GM12878 (cell line): ENCODE data around the gene DNTT. TPM values are rescaled to one million over a fixed set of nuclear protein-coding genes. Genes with fewer than 3 reads are reported as not detected.

Experiments used
- ATAC-seq: fragments of 200-7000 bp; cut with Tn5 transposase; 3 replicates; pipeline ENCODE4 v1.9.1; 2020; ENCODE audit warnings: mild to moderate bottlenecking, moderate library complexity
- BruUV-seq: library from RNA; stranded (reverse); fragments of 400-500 nt; replicated peaks from 2 replicates; lab custom pipeline; 2021; lab: Mats Ljungman, UMichigan
- CTCF ChIA-PET: fragments of 300-600 bp; sonication (Branson Sonifier 250); formaldehyde crosslinking; extraction: SDS; loops from one replicate; lab custom pipeline; 2021; ENCODE audit warnings: inconsistent platforms; lab: Yijun Ruan, JAX
- POLR2A ChIA-PET: fragments of 350-600 bp; formaldehyde crosslinking; extraction: SDS; loops from one replicate; lab custom pipeline; 2021; ENCODE audit warnings: inconsistent platforms; lab: Charles Lee
- RAD21 ChIA-PET: fragments of 300-600 bp; sonication (Branson Sonifier 250); formaldehyde crosslinking; loops from one replicate; lab custom pipeline; 2023; ENCODE audit warnings: antibody characterized with exemption; ENCODE audit not compliant: unreplicated experiment; lab: Charles Lee
- SMC1A ChIA-PET: fragments of 300-600 bp; sonication (Branson Sonifier 250); formaldehyde crosslinking; loops from one replicate; lab custom pipeline; 2023; ENCODE audit not compliant: unreplicated experiment, uncharacterized antibody; lab: Charles Lee
- DNase-seq: peaks from one replicate; pipeline ENCODE4 v3.0.0-alpha.2; 2011; ENCODE audit warnings: low read depth, low spot score
- FAIRE-seq: peaks from 3 replicates; lab custom pipeline; 2011; peaks lifted over from hg19 to GRCh38; lab: Jason Lieb, UNC
- H2AFZ ChIP-seq: 2 replicates; pipeline ENCODE4 v1.6.0; 2011; ENCODE audit warnings: low read depth, low read length, control low read depth; ENCODE audit not compliant: control insufficient read depth
- H3K27ac ChIP-seq: 2 replicates; pipeline ENCODE4 v1.5.1; 2011; ENCODE audit warnings: control low read depth; ENCODE audit not compliant: control insufficient read depth, insufficient read depth
- H3K27me3 ChIP-seq, 2 experiments: replicated peaks in 1 of 2; 2 replicates each; pipeline versions ENCODE4 v1.6.0 to v1.6.1; 2011; ENCODE audit warnings: low read length in 1 of 2; ENCODE audit not compliant: control insufficient read depth in 2 of 2, insufficient read depth in 2 of 2
- H3K36me3 ChIP-seq, 2 experiments: 2 replicates each; pipeline ENCODE4 v1.5.1; 2011; ENCODE audit warnings: low read length in 1 of 2; ENCODE audit not compliant: control insufficient read depth in 2 of 2, insufficient read depth in 2 of 2
- H3K4me1 ChIP-seq: 2 replicates; pipeline ENCODE4 v1.6.1; 2011; ENCODE audit warnings: mild to moderate bottlenecking, low read length, moderate library complexity, mixed read lengths; ENCODE audit not compliant: control insufficient read depth, insufficient read depth
- H3K4me2 ChIP-seq: 2 replicates; pipeline ENCODE4 v1.6.0; 2011; ENCODE audit warnings: control low read depth; ENCODE audit not compliant: control insufficient read depth, insufficient read depth
- H3K4me3 ChIP-seq: fragments of 200-600 bp; sonication (generic); 2 replicates; pipeline ENCODE4 v1.5.1; 2016
- H3K79me2 ChIP-seq: 2 replicates; pipeline ENCODE4 v1.6.0; 2011; ENCODE audit warnings: low read length; ENCODE audit not compliant: control insufficient read depth, insufficient read depth
- H3K9ac ChIP-seq: 2 replicates; pipeline ENCODE4 v1.8.0; 2011; ENCODE audit warnings: low read length, control low read depth, mixed read lengths; ENCODE audit not compliant: control insufficient read depth, insufficient read depth
- H3K9me3 ChIP-seq: replicated peaks from 3 replicates; pipeline ENCODE4 v1.5.1; 2011; ENCODE audit warnings: mild to moderate bottlenecking, low read length; ENCODE audit not compliant: control insufficient read depth, insufficient read depth
- H4K20me1 ChIP-seq: 2 replicates; pipeline ENCODE4 v1.6.0; 2011; ENCODE audit not compliant: control insufficient read depth, insufficient read depth
- CBX5 ChIP-seq: sonication (generic); IDR thresholded peaks from 2 replicates; pipeline ENCODE4 v1.6.1; 2016; ENCODE audit warnings: low read depth, moderate library complexity, mild to moderate bottlenecking, inconsistent platforms
- CHD4 ChIP-seq: fragments of 200-600 bp; sonication (generic); IDR thresholded peaks from 2 replicates; pipeline ENCODE4 v1.6.1; 2016; ENCODE audit warnings: mild to moderate bottlenecking
- CREM ChIP-seq: IDR thresholded peaks from 2 replicates; pipeline ENCODE4 v1.6.1; 2014; ENCODE audit warnings: antibody characterized with exemption, low read depth
- CTCF ChIP-seq, 3 experiments: IDR thresholded peaks in 2 of 3; conservative IDR thresholded peaks in 1 of 3; 2 replicates each; pipeline ENCODE4 v1.5.1; 2011; ENCODE audit warnings: low read depth in 3 of 3, low read length in 3 of 3, mild to moderate bottlenecking in 3 of 3, control low read depth in 2 of 3, moderate library complexity in 2 of 3, inconsistent platforms in 1 of 3, mixed read lengths in 1 of 3; ENCODE audit not compliant: control insufficient read depth in 2 of 3, insufficient read depth in 1 of 3; ENCODE audit errors: extremely low read depth in 1 of 3
- GATAD2B ChIP-seq: fragments of 450-650 bp; conservative IDR thresholded peaks from 2 replicates; pipeline ENCODE4 v1.6.1; 2017; ENCODE audit warnings: low read depth, mild to moderate bottlenecking, moderate library complexity
- HDAC2 ChIP-seq: fragments of 200-600 bp; sonication (generic); IDR thresholded peaks from 2 replicates; pipeline ENCODE4 v1.6.1; 2017
- MYB ChIP-seq: fragments of 150-350 bp; IDR thresholded peaks from 2 replicates; pipeline ENCODE4 v1.6.1; 2014; ENCODE audit warnings: mild to moderate bottlenecking, low read depth, low read length, borderline replicate concordance
- MYC ChIP-seq: IDR thresholded peaks from 2 replicates; pipeline ENCODE4 v1.6.1; 2011; ENCODE audit warnings: mild to moderate bottlenecking, low read length, moderate library complexity, inconsistent platforms; ENCODE audit not compliant: insufficient read depth, insufficient replicate concordance, insufficient read length, severe bottlenecking
- POLR2AphosphoS2 ChIP-seq: IDR thresholded peaks from 2 replicates; pipeline ENCODE4 v1.6.1; 2011; ENCODE audit warnings: low read depth, mild to moderate bottlenecking, low read length, improper control_type of control experiment, moderate library complexity
- SP1 ChIP-seq: IDR thresholded peaks from one replicate; pipeline ENCODE4 v1.6.1; 2011; ENCODE audit warnings: low read depth, low read length
- SPI1 ChIP-seq: IDR thresholded peaks from 2 replicates; pipeline ENCODE4 v1.6.1; 2011; ENCODE audit warnings: low read depth, mild to moderate bottlenecking, low read length, moderate library complexity, borderline replicate concordance; ENCODE audit not compliant: insufficient read depth
- STAT3 ChIP-seq: IDR thresholded peaks from 2 replicates; pipeline ENCODE4 v1.6.1; 2011; ENCODE audit warnings: low read depth, low read length, improper control_type of control experiment
- SUPT20H ChIP-seq: IDR thresholded peaks from 2 replicates; pipeline ENCODE4 v1.6.1; 2011; ENCODE audit warnings: low read depth, mild to moderate bottlenecking, low read length, moderate library complexity, borderline replicate concordance; ENCODE audit not compliant: control insufficient read depth
- WGBS: methylation state at CpG from one replicate; pipeline ENCODE4 v1.1.6; 2016; ENCODE audit warnings: low lambda C conversion rate; ENCODE audit not compliant: insufficient replicate concordance, insufficient coverage; ENCODE audit errors: missing lambda C conversion rate; 5-methylcytosine and 5-hydroxymethylcytosine counted together
- in situ Hi-C: fragments of 300-500 bp; cut with MboI; formaldehyde crosslinking; loops from 9 replicates; pipeline ENCODE4 v1.14.3; 2018; ENCODE audit warnings: mixed read lengths
- intact Hi-C: fragments of 100-400 bp; cut with micrococcal nuclease; formaldehyde crosslinking; loops from one replicate; pipeline ENCODE4 v1.14.2; 2022; ENCODE audit not compliant: unreplicated experiment
- polyA plus RNA-seq, 11 experiments: library from polyadenylated mRNA; depleted of rRNA in 4 of 11; unstranded in 6 of 11; stranded (reverse) in 5 of 11; fragments of >200 nt; fragmentation: Nextera tagmentation in 4 of 11; fragmentation: Illumina TruSeq in 1 of 11; extraction: Ambion mirVana in 4 of 11; extraction: Trizol in 1 of 11; gene quantifications; 1 replicate in 1 of 11; 2 replicates in 10 of 11; pipeline versions ENCODE4 v1.2.1 to v1.2.3, GENCODE V29; 2011 to 2016; ENCODE audit warnings: inconsistent platforms in 2 of 11, missing spikeins in 2 of 11, low read depth in 1 of 11
- total RNA-seq, 4 experiments: library from RNA; depleted of rRNA in 3 of 4; stranded (reverse); fragments of >200 nt in 3 of 4; fragmentation: Illumina TruSeq in 1 of 4; extraction: Trizol in 1 of 4; gene quantifications; 2 replicates each; pipeline versions ENCODE4 v1.2.1 to v1.2.3, GENCODE V29; 2013 to 2021
- TF ChIP-seq, protein P1 (sequence below): fragments of 450-650 bp; IDR thresholded peaks from 2 replicates; pipeline ENCODE4 v1.6.1; 2017; ENCODE audit warnings: low read depth, mild to moderate bottlenecking, moderate library complexity
- TF ChIP-seq, protein P2 (sequence below): fragments of 450-650 bp; IDR thresholded peaks from 2 replicates; pipeline ENCODE4 v1.6.1; 2017; ENCODE audit warnings: mild to moderate bottlenecking

DNTT gene
- total and polyA plus RNA-seq, 10 of the 15 experiments (the other 5 are each of a cell fraction or from before 2014, with no cell fraction given), result 0.06 to 0.13 (median 0.09) TPM; not detected in 5

DNA sequence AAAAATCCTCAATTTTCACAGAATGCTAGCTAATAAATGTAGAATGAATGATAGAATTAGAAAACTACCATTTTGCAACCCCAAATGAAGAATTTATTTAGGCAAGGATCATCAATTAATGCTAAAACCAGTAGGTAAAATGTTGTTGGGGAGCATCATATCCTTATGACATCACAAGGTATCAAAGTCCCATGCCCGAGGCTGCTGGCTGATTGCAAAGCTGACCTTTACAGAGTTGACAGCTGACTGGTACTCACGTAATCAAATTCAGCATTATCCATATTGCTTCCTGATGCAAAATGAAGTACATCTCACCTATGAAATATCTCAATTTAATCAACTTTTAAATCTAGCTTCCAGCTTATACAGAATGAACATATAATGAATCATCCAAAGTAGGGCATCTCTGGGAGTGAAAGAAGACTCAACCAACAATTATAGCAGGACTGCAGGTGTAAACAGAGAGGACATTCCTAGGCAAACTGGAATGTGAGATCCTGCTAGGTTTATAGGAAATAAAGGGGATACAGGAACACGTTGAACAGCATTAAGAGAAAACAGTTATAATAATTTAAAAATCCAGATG lies 22.7 kb upstream of the DNTT start:
- CTCF ChIA-PET, result interaction anchor here (0.9 to 1.8 kb wide), 2 partner anchors 17 to 52 kb away, joined by 4 to 9 read pairs; no protein-coding TSS in a partner anchor
- intact Hi-C loops (no loop called here), in situ Hi-C loops (no loop called here)
- Histone ChIP-seq H3K4me2 (no peak overlapping the region), H3K79me2 (peaks cover 3% of the 10 kb centered on the region; the same call in 1 of the 2 replicates), H3K27ac (no peak overlapping the region), H4K20me1 (no peaks in the 10 kb centered on the region), H3K4me1 (peaks cover 12% of the 10 kb centered on the region), H2AFZ (no peak overlapping the region), H3K36me3 (no peaks in the 10 kb centered on the region), H3K9me3 (no peaks in the 10 kb centered on the region; the same call in 2 of the 3 replicates), H3K4me3 (no peak overlapping the region), H3K27me3 (no peaks in the 10 kb centered on the region), H3K9ac (no peak overlapping the region)
- POLR2A ChIA-PET, result interaction anchor here (1.2 kb wide), 1 partner anchor 11 kb away, joined by 3 read pairs; no protein-coding TSS in a partner anchor
- SMC1A ChIA-PET, result interaction anchor here (0.6 to 1.7 kb wide), 6 partner anchors 9 to 155 kb away, joined by 3 to 10 read pairs (median 6); partner anchors contain the start of gene BLNK
- TF ChIP-seq SP1, result no peak
- TF ChIP-seq MYB, result no peak
- TF ChIP-seq SUPT20H, result no peak
- no peak for TF ChIP-seq STAT3
- no peak for TF ChIP-seq POLR2AphosphoS2
- TF ChIP-seq HDAC2, result no peak
- TF ChIP-seq, protein P1, sequence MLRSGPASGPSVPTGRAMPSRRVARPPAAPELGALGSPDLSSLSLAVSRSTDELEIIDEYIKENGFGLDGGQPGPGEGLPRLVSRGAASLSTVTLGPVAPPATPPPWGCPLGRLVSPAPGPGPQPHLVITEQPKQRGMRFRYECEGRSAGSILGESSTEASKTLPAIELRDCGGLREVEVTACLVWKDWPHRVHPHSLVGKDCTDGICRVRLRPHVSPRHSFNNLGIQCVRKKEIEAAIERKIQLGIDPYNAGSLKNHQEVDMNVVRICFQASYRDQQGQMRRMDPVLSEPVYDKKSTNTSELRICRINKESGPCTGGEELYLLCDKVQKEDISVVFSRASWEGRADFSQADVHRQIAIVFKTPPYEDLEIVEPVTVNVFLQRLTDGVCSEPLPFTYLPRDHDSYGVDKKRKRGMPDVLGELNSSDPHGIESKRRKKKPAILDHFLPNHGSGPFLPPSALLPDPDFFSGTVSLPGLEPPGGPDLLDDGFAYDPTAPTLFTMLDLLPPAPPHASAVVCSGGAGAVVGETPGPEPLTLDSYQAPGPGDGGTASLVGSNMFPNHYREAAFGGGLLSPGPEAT, result no peak
- TF ChIP-seq, protein P2, sequence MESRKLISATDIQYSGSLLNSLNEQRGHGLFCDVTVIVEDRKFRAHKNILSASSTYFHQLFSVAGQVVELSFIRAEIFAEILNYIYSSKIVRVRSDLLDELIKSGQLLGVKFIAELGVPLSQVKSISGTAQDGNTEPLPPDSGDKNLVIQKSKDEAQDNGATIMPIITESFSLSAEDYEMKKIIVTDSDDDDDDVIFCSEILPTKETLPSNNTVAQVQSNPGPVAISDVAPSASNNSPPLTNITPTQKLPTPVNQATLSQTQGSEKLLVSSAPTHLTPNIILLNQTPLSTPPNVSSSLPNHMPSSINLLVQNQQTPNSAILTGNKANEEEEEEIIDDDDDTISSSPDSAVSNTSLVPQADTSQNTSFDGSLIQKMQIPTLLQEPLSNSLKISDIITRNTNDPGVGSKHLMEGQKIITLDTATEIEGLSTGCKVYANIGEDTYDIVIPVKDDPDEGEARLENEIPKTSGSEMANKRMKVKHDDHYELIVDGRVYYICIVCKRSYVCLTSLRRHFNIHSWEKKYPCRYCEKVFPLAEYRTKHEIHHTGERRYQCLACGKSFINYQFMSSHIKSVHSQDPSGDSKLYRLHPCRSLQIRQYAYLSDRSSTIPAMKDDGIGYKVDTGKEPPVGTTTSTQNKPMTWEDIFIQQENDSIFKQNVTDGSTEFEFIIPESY, result no peak
- no peak for TF ChIP-seq SPI1
- TF ChIP-seq CREM, result no peak
- TF ChIP-seq GATAD2B, result no peak
- TF ChIP-seq CHD4, result no peak
- no peak for TF ChIP-seq MYC
- no peak for TF ChIP-seq CBX5
- no peak for TF ChIP-seq CTCF (IDR thresholded peaks at IDR 0.05 in 2 of 3, conservative IDR thresholded peaks at IDR 0.05 in 1 of 3; ENCODE audit: control insufficient read depth in 2 of 3, extremely low read depth in 1 of 3, insufficient read depth in 1 of 3, low read depth in 3 of 3, low read length in 3 of 3)
- FAIRE-seq (no peak), ATAC-seq (no peak), DNase-seq (no peak)
- RAD21 ChIA-PET, result interaction anchor here (1.1 kb wide), 1 partner anchor 9 kb away, joined by 5 read pairs; no protein-coding TSS in a partner anchor
- no TSS peak for BruUV-seq
- WGBS, result 98% methylated on average over 3 of the region's 3 CpGs
